H1 (cell line): Measurements from ENCODE around the gene KLHL15. TPM values are rescaled to one million over a fixed set of nuclear protein-coding genes. Genes with fewer than 3 reads are reported as not detected.

Experiments
- FOSL1 ChIP-seq: IDR thresholded peaks from 2 replicates; pipeline ENCODE4 v1.6.1; 2011; ENCODE audit warnings: mild to moderate bottlenecking, low read depth, low read length, moderate library complexity; ENCODE audit not compliant: insufficient read depth
- PHF8 ChIP-seq: fragments of 200-600 bp; sonication (generic); conservative IDR thresholded peaks from 2 replicates; pipeline ENCODE4 v1.7.1; 2012; ENCODE audit warnings: low read depth, mild to moderate bottlenecking, inconsistent platforms, low read length, moderate library complexity
- RNF2 ChIP-seq: fragments of 200-900, 300-1000 bp; sonication (generic); IDR thresholded peaks from 2 replicates; pipeline ENCODE4 v1.7.1; 2016; ENCODE audit warnings: borderline replicate concordance, low read depth, mild to moderate bottlenecking, antibody characterized with exemption, low read length; ENCODE audit not compliant: poor library complexity, severe bottlenecking; ENCODE audit errors: missing control alignments
- SAP30 ChIP-seq: fragments of 300-600 bp; sonication (generic); IDR thresholded peaks from 2 replicates; pipeline ENCODE4 v1.7.1; 2012; ENCODE audit warnings: low read length, moderate library complexity, mild to moderate bottlenecking, inconsistent platforms; ENCODE audit not compliant: insufficient read depth, insufficient replicate concordance
- SIN3A ChIP-seq, 2 experiments: IDR thresholded peaks in 1 of 2; conservative IDR thresholded peaks in 1 of 2; 2 replicates each; pipeline ENCODE4 v1.6.1; 2011 to 2012; ENCODE audit warnings: low read length in 2 of 2, improper control_type of control experiment in 1 of 2, low read depth in 1 of 2, mild to moderate bottlenecking in 1 of 2
- polyA plus RNA-seq, 7 experiments: library from polyadenylated mRNA; depleted of rRNA in 3 of 7; stranded (reverse) in 5 of 7; unstranded in 2 of 7; fragments of >200 nt in 5 of 7; fragments of 200-250 nt in 2 of 7; gene quantifications; 1 replicate in 5 of 7; 2 replicates in 1 of 7; 4 replicates in 1 of 7; pipeline versions ENCODE4 v1.2.1 to v1.2.3, GENCODE V29; 2011 to 2013; ENCODE audit warnings: missing spikeins in 2 of 7, mixed read lengths in 2 of 7
- total RNA-seq: library from RNA; stranded (reverse); fragmentation: NEBNext Ultra II Directional; extraction: Animal tissue kit (Norgen Biotek cat#: 25700); gene quantifications from 2 replicates; pipeline ENCODE4 v1.2.1, GENCODE V29; 2021
- TF ChIP-seq, protein P1 (sequence below), 3 experiments: IDR thresholded peaks; 1 replicate in 2 of 3; 2 replicates in 1 of 3; pipeline versions ENCODE4 v1.5.1 to v1.6.1; 2011; ENCODE audit warnings: low read length in 3 of 3, mild to moderate bottlenecking in 3 of 3, inconsistent platforms in 2 of 3, low read depth in 1 of 3, moderate library complexity in 1 of 3; ENCODE audit not compliant: insufficient read depth in 1 of 3; ENCODE audit errors: control extremely low read depth in 1 of 3

The KLHL15 gene
- total and polyA plus RNA-seq, 2 of the 8 experiments (the other 6 are each of a cell fraction or from before 2014, with no cell fraction given): 3.7 to 8.9 TPM

- no peak for TF ChIP-seq RNF2
- TF ChIP-seq SIN3A (conservative IDR thresholded peaks at IDR 0.05 in 1 of 2, IDR thresholded peaks at IDR 0.05 in 1 of 2; ENCODE audit: low read depth in 1 of 2, low read length in 2 of 2): peak in 1 of 2 experiments; percentile 24; a peak in 1 of 4 replicates
- no peak for TF ChIP-seq SAP30
- no peak for TF ChIP-seq FOSL1
- TF ChIP-seq, protein P1, sequence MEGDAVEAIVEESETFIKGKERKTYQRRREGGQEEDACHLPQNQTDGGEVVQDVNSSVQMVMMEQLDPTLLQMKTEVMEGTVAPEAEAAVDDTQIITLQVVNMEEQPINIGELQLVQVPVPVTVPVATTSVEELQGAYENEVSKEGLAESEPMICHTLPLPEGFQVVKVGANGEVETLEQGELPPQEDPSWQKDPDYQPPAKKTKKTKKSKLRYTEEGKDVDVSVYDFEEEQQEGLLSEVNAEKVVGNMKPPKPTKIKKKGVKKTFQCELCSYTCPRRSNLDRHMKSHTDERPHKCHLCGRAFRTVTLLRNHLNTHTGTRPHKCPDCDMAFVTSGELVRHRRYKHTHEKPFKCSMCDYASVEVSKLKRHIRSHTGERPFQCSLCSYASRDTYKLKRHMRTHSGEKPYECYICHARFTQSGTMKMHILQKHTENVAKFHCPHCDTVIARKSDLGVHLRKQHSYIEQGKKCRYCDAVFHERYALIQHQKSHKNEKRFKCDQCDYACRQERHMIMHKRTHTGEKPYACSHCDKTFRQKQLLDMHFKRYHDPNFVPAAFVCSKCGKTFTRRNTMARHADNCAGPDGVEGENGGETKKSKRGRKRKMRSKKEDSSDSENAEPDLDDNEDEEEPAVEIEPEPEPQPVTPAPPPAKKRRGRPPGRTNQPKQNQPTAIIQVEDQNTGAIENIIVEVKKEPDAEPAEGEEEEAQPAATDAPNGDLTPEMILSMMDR (IDR thresholded peaks at IDR 0.05; ENCODE audit: control extremely low read depth in 1 of 3, insufficient read depth in 1 of 3, low read depth in 1 of 3, low read length in 3 of 3): peak in 1 of 3 experiments; percentile 4; a peak in 1 of 4 replicates
- TF ChIP-seq PHF8: peak; percentile 48
- TF ChIP-seq, all 59 proteins: peak for 10
Measured at GRCh38 chrX:24024819-24025740, 1.9 kb downstream of the KLHL15 start (continued).
